Measurements from ENCODE around the gene MSMO1.

DNA sequence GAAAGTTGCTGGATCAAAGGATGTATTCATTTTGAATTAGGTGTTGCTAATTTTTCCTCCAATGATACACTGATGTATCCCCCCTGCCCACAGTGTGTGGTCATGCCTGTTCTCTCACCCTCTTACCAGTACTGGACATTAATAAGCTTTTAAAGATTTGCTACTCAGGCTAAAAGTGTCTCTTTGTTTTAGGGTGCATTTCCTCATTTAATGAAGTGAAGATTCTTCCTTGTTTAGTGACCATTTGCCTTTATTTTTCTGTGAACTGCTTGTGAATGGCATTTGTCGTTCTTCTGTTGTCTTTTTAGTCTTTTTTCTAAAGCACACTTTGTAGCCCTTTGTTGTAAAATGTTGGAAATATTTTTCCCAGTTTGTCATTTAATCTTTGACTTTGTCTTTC, 5.0 kb downstream of the MSMO1 start:
- TF ChIP-seq FOS (IDR thresholded peaks at IDR 0.05; ENCODE audit: borderline replicate concordance, insufficient read depth, low read length) = no peak
- TF ChIP-seq, protein P1, sequence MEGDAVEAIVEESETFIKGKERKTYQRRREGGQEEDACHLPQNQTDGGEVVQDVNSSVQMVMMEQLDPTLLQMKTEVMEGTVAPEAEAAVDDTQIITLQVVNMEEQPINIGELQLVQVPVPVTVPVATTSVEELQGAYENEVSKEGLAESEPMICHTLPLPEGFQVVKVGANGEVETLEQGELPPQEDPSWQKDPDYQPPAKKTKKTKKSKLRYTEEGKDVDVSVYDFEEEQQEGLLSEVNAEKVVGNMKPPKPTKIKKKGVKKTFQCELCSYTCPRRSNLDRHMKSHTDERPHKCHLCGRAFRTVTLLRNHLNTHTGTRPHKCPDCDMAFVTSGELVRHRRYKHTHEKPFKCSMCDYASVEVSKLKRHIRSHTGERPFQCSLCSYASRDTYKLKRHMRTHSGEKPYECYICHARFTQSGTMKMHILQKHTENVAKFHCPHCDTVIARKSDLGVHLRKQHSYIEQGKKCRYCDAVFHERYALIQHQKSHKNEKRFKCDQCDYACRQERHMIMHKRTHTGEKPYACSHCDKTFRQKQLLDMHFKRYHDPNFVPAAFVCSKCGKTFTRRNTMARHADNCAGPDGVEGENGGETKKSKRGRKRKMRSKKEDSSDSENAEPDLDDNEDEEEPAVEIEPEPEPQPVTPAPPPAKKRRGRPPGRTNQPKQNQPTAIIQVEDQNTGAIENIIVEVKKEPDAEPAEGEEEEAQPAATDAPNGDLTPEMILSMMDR (IDR thresholded peaks at IDR 0.05; ENCODE audit: extremely low read depth in 1 of 2, insufficient read depth in 1 of 2, low read depth in 1 of 2, low read length in 2 of 2) = no peak
- no peak for TF ChIP-seq POLR2A (IDR thresholded peaks at IDR 0.05; ENCODE audit: low read depth, low read length)
- no peak for TF ChIP-seq MYC (IDR thresholded peaks at IDR 0.05; ENCODE audit: low read depth, low read length)
- TF ChIP-seq, protein P2, sequence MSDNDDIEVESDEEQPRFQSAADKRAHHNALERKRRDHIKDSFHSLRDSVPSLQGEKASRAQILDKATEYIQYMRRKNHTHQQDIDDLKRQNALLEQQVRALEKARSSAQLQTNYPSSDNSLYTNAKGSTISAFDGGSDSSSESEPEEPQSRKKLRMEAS (IDR thresholded peaks at IDR 0.05; ENCODE audit: insufficient read depth, insufficient read length) = no peak
- TF ChIP-seq EZH2 (IDR thresholded peaks at IDR 0.05; ENCODE audit: borderline replicate concordance, low read depth, low read length, severe bottlenecking) = no peak
- no peak for TF ChIP-seq POLR2AphosphoS5 (IDR thresholded peaks at IDR 0.05; ENCODE audit: insufficient read depth, low read depth, low read length)

Data from endothelial cell of umbilical vein (primary cell).